IPS-20b (cell line): Measurements from ENCODE around the gene PDGFB.

Source experiments
- H3K27ac ChIP-seq: one replicate; pipeline ENCODE4 v1.5.1; 2013; ENCODE audit warnings: low read length
- H3K27me3 ChIP-seq: 2 replicates; pipeline ENCODE4 v1.6.1; 2013; ENCODE audit warnings: mild to moderate bottlenecking, low read length, inconsistent platforms; ENCODE audit not compliant: insufficient read depth
- H3K36me3 ChIP-seq: 2 replicates; pipeline ENCODE4 v1.6.1; 2013; ENCODE audit warnings: low read depth, mild to moderate bottlenecking, inconsistent platforms, low read length, moderate library complexity; ENCODE audit not compliant: insufficient read depth
- H3K4me1 ChIP-seq: 2 replicates; pipeline ENCODE4 v1.6.1; 2013; ENCODE audit warnings: mild to moderate bottlenecking, control low read depth, inconsistent platforms, low read length, moderate library complexity; ENCODE audit not compliant: insufficient read depth
- H3K4me3 ChIP-seq: 2 replicates; pipeline ENCODE4 v1.5.1; 2013; ENCODE audit warnings: mild to moderate bottlenecking, low read length, inconsistent platforms
- H3K9ac ChIP-seq: 2 replicates; pipeline ENCODE4 v1.6.1; 2013; ENCODE audit warnings: low read depth, mild to moderate bottlenecking, inconsistent platforms, low read length, moderate library complexity
- H3K9me3 ChIP-seq: 2 replicates; pipeline ENCODE4 v1.6.1; 2013; ENCODE audit warnings: mild to moderate bottlenecking, low read depth, low read length, inconsistent platforms; ENCODE audit not compliant: insufficient read depth

The PDGFB gene

GRCh38 chr22:39284142-39284980 lies 39.6 kb upstream of the PDGFB start:
- H3K9me3 ChIP-seq: no peaks in the 10 kb centered on the region
- H3K27me3 ChIP-seq: no peaks in the 10 kb centered on the region
- no peak overlapping the region for H3K27ac ChIP-seq
- H3K4me3 ChIP-seq: no peak overlapping the region
- H3K9ac ChIP-seq: no peak overlapping the region
- H3K36me3 ChIP-seq: no peaks in the 10 kb centered on the region
- H3K4me1 ChIP-seq: peaks cover 8% of the 10 kb centered on the region; the same call in 1 of the 2 replicates

- Histone ChIP-seq H3K4me1 (peaks cover 12% of the 10 kb centered on the region; the same call in 1 of the 2 replicates), H3K9ac (no peak overlapping the region), H3K27me3 (no peaks in the 10 kb centered on the region), H3K27ac (no peak overlapping the region), H3K36me3 (no peaks in the 10 kb centered on the region), H3K4me3 (no peak overlapping the region), H3K9me3 (no peaks in the 10 kb centered on the region)
These were observed 38.8 kb upstream of the PDGFB start for GRCh38 chr22:39283322-39284141.

DNA sequence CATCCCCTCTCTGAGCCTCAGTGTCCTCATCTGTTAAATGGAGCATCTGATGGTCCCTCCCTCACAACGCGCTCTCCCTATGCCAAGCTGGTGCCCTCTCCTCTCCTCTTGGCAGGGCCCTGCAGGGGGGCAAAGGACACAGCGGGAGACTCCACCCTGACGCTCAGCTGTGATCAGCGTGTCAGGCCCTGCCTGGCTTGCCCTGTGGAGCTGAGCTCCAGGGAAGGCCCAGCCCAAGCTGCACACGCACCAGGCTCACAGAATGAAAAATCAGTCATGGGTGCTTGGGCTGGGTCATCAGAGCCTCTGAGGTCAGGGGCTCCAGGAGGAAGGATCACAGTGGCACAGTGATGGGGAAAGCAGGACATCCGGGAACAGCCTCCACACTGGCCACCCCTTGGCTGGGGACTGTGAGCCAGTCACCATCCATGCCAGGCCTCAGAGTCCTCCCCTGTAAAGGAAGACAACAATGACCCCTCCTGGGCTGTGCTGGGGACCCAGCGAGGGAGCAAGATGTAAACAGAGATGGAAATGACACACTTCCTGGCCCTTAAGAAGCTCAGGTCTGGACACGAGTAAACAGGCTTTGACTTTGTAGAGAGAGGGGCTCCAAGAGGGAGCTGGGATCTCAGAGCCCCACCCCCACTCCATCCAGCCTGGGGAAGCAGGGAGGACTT lies 38.0 kb upstream of the PDGFB start:
- H3K9me3 ChIP-seq: no peaks in the 10 kb centered on the region
- no peak overlapping the region for H3K27ac ChIP-seq
- no peaks in the 10 kb centered on the region for H3K36me3 ChIP-seq
- peaks cover 12% of the 10 kb centered on the region; the same call in 1 of the 2 replicates for H3K4me1 ChIP-seq
- H3K27me3 ChIP-seq: no peaks in the 10 kb centered on the region
- no peak overlapping the region for H3K4me3 ChIP-seq
- H3K9ac ChIP-seq: no peak overlapping the region

DNA sequence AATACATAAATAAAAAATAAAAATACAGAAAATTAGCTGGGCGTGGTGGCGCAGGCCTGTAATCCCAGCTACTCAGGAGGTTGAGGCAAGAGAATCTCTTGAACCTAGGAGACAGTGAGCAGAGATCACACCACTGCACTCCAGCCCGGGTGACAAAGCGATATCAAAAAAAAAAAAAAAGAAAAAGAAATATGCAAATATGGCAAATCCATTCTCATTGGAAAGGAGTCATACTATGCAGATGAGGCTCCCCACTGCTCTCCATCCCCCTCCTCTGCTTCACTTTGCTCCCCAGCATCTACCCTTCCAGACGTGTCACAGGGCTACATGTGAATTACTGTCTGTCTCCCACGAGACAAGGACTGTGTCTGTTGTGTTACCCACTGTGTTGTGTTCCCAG lies 36.3 kb upstream of the PDGFB start:
- H3K9ac ChIP-seq: no peak overlapping the region
- H3K4me3 ChIP-seq: no peak overlapping the region
- H3K27ac ChIP-seq: no peak overlapping the region
- no peaks in the 10 kb centered on the region for H3K36me3 ChIP-seq
- no peaks in the 10 kb centered on the region for H3K27me3 ChIP-seq
- H3K4me1 ChIP-seq: peaks cover 12% of the 10 kb centered on the region; the same call in 1 of the 2 replicates
- H3K9me3 ChIP-seq: 0 out of 2 replicates have a peak, but pooled peaks cover 4% of the 10 kb centered on the region

- no peaks in the 10 kb centered on the region for H3K27me3 ChIP-seq
- no peak overlapping the region for H3K4me3 ChIP-seq
- no peaks in the 10 kb centered on the region for H3K36me3 ChIP-seq
- H3K9me3 ChIP-seq: 0 out of 2 replicates have a peak, but pooled peaks cover 4% of the 10 kb centered on the region
- no peak overlapping the region for H3K9ac ChIP-seq
- peaks cover 12% of the 10 kb centered on the region; the same call in 1 of the 2 replicates for H3K4me1 ChIP-seq
- H3K27ac ChIP-seq: no peak overlapping the region
These were observed 35.5 kb upstream of the PDGFB start for GRCh38 chr22:39280250-39280649.

DNA sequence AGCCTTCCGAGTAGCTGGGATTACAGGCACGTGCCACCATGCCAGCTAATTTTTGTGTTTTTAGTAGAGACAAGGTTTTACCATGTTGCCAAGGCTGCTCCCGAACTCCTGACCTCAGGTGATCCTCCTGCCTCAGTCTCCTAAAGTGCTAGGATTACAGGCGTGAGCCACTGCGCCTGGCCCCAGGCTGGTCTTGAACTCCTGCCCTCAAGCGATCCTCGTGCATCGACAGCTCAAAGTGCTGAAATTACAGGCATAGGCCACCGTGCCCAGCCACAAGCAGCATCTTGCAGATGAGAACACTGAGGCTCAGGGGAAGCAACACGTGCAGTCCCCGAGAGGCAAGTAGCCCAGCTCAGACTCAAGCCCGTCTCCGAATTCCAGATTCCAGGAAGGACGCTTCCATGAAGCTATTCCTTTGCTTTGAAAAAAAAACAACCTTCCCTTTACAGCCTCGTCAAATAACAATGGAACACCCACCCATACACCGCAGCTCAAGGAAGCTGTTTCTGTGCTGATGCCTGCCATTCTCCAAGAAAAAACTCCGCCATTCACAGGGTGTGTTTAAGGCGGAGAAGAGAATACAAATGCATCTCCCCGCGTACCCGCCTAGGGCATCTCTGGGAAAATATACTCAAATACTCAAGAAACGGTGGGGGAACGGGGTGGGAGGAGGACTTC lies 34.5 kb upstream of the PDGFB start:
- Histone ChIP-seq H3K9ac (no peak overlapping the region), H3K36me3 (no peaks in the 10 kb centered on the region), H3K4me3 (no peak overlapping the region), H3K4me1 (peaks cover 12% of the 10 kb centered on the region; the same call in 1 of the 2 replicates), H3K9me3 (0 out of 2 replicates have a peak, but pooled peaks cover 4% of the 10 kb centered on the region), H3K27me3 (no peaks in the 10 kb centered on the region), H3K27ac (no peak overlapping the region)

DNA sequence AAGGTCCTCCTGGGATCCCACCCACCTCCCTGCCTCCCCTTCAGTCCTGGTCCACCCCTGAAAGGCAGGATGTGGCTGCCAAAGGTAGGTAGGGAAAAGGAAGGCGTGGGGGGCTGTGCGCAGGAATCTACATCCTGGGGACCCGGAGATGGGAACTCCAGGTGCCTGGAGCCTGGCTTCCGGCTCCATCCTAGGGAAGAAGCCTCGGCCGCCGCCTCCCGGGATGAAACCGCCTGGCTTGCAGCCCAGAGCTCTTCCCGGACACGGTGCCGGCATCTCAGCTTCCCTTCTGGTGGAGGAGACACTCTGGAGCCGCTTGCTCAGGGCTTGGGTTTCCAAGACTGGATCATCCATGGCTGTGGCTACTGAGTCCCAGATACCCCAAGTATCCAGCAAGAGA lies 33.3 kb upstream of the PDGFB start:
- no peak overlapping the region for H3K4me3 ChIP-seq
- 0 out of 2 replicates have a peak, but pooled peaks cover 4% of the 10 kb centered on the region for H3K9me3 ChIP-seq
- H3K36me3 ChIP-seq: no peaks in the 10 kb centered on the region
- H3K27me3 ChIP-seq: no peaks in the 10 kb centered on the region
- H3K9ac ChIP-seq: no peak overlapping the region
- H3K4me1 ChIP-seq: peaks cover 12% of the 10 kb centered on the region; the same call in 1 of the 2 replicates
- H3K27ac ChIP-seq: no peak overlapping the region

- peaks cover 12% of the 10 kb centered on the region; the same call in 1 of the 2 replicates for H3K4me1 ChIP-seq
- no peaks in the 10 kb centered on the region for H3K27me3 ChIP-seq
- H3K27ac ChIP-seq: no peak overlapping the region
- 0 out of 2 replicates have a peak, but pooled peaks cover 4% of the 10 kb centered on the region for H3K9me3 ChIP-seq
- no peak overlapping the region for H3K4me3 ChIP-seq
- H3K9ac ChIP-seq: no peak overlapping the region
- no peaks in the 10 kb centered on the region for H3K36me3 ChIP-seq
These were observed 32.4 kb upstream of the PDGFB start for GRCh38 chr22:39277142-39277607.

- Histone ChIP-seq H3K4me1 (peaks cover 12% of the 10 kb centered on the region; the same call in 1 of the 2 replicates), H3K9me3 (0 out of 2 replicates have a peak, but pooled peaks cover 4% of the 10 kb centered on the region), H3K36me3 (no peaks in the 10 kb centered on the region), H3K9ac (no peak overlapping the region), H3K27me3 (no peaks in the 10 kb centered on the region), H3K4me3 (no peak overlapping the region), H3K27ac (no peak overlapping the region)
These were observed 31.8 kb upstream of the PDGFB start for GRCh38 chr22:39276440-39277141.

- Histone ChIP-seq H3K9ac (no peak overlapping the region), H3K4me3 (no peak overlapping the region), H3K27ac (no peak overlapping the region), H3K36me3 (no peaks in the 10 kb centered on the region), H3K9me3 (0 out of 2 replicates have a peak, but pooled peaks cover 4% of the 10 kb centered on the region), H3K27me3 (no peaks in the 10 kb centered on the region), H3K4me1 (peaks cover 10% of the 10 kb centered on the region; the same call in 1 of the 2 replicates)
These were observed 31.1 kb upstream of the PDGFB start for GRCh38 chr22:39275814-39276439.
